CD4-positive, alpha-beta T cell treated with Interleukin-17A for 4 hours (primary cell): ENCODE data around the gene SPDYE6.
"Not testable (repeated sequence)": the region's sequence is repeated elsewhere in the genome, so short reads cannot be mapped to it uniquely, and the experiment has no call there.

Experiments
- DNase-seq: peaks from one replicate; pipeline ENCODE4 v3.0.0-alpha.2; 2020; ENCODE audit warnings: mixed read lengths

The SPDYE6 gene

DNA sequence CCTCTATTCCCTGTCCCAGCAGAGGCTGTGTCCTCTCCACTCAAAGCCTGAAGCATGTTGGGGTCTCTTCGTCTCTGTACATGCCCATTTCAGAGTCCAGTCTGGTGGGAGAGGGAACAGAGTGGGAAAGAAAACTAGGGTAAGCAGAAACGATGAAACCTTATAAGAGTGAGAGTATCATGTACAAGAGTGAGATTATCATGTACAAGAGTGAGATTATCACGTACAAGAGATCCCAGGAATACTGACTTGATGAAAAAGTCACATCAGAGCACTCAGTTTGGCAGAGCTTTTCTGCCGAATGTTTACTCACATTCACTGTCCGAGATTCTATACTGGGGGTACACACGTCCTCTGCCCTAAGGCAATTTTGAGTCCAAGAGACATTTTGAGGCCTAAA is at the start of gene SPDYE6:
Gene SPDYE6 (minus strand): TSS at position 101 of the 400 bp plus-strand sequence. CDS start 421 bp downstream, outside the sequence.
- not testable (repeated sequence) for DNase-seq

GRCh38 chr7:102404862-102405188 is 48.6 kb upstream of the SPDYE6 start:
- DNase-seq = not testable (repeated sequence)

DNA sequence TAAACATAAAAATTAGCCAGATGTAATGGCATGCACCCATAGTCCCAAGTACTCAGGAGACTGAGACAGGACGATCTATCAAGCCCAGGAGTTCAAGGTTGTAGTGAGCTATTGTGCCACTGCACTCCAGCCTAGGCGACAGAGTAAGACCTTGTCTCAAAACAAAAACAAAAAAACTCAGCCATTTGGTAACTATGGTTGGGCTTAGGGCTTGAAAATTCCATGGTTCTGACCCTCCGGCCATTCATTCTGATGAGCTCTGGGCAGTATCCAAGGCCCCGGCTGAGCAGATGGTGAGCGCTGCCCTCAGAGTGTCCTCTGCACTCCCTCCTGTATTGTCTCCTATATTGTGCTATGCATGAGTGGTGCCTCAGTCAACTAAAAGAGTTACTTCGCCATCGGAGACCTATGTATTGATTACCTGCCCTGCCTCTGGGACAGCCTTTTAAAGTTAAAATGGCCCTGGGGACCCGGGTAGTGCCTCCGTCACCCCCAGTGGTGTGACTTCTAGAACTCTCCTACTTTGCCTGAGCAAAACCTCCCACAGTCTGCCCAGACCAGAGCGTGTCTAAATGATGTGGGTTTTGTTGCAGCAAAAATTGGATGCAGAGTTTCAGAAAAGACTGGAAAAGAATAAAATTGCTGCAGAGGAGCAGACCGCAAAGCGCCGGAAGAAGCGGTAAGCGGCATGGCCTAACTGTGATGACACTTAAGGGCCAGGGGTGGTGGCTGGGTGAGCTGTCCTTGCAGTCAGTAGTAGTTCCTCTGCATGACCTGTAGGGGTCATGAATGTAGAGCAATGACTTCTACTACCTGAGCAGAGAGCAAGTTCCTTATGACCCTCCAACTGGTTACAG is 48.0 kb upstream of the SPDYE6 start:
- peak; percentile 55 for DNase-seq

DNA sequence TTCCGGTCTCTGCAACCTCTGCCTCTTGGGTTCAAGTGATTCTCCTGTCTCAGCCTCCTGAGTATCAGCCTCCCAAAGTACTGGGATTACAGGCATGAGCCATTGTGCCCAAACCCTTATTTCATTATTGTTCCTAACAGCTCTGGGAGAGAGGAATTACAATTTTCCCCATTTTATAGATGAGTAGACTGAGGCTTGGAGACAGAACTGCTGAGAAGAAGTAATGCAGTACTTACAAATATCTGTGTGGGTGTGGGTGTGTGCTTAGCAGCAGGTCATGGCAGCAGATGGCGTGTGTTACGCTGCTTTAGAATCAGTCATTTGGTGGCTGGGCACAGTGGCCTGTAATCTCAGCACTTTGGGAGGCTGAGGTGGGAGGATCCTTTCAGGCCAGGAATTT is 47.3 kb upstream of the SPDYE6 start:
- DNase-seq = no peak

DNA sequence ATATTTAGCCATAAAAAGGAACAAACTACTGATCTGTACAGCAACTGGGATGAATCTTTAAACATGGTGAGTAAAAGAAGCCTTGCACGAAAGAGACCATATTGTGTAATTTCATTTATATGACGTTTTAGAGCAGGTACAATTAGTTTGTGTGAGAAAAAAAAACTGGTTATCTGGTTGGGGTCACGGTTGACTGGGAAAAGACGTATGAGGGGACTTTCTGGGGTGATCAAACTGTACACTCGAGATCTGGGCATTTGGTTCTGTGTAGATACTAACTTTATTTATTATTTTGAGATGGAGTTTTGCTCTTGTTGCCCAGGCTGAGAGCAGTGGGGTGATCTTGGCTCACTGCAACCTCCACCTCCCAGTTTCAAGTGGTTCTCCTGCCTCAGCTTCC is 44.1 kb upstream of the SPDYE6 start:
- no peak for DNase-seq

- no peak for DNase-seq
Measured at GRCh38 chr7:102398543-102398942, 42.3 kb upstream of the SPDYE6 start.

DNA sequence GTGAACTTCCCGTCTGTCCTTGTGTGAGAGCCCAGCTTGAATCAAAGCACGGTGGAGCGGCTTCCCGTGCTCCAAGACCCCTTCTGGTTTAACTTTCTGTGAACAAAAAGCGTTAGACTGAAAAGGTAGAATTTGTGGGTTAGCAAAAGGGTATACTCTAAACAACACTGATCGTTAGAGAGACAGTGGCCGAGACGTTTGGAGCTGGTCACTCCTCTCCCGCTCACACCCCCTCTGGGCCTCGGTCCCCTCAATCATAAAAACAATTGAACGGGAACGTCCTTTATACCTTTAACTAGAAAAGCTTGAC is 40.4 kb upstream of the SPDYE6 start:
- DNase-seq = no peak

- DNase-seq = peak; percentile 84
Measured at GRCh38 chr7:102395873-102396709, 39.8 kb upstream of the SPDYE6 start, which contains the start of gene PRKRIP1. TSS of gene PRKRIP1 (plus strand) at chr7:102396363. CDS start at chr7:102396412, 49 bp downstream.

DNA sequence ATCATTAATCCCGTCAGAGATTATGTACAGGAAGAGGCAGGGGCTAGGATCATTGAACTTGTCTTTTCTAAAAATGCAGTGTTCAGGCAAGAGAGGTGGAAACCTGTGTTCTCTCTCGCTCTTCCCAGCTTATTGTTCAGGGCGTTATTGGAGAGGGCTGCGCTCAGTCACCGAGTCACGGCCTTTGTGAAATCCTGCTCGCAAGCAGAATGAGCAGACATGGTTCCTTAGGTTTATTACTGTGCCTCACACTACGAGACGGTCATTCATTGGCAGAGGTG is 39.3 kb upstream of the SPDYE6 start:
- no peak for DNase-seq

DNA sequence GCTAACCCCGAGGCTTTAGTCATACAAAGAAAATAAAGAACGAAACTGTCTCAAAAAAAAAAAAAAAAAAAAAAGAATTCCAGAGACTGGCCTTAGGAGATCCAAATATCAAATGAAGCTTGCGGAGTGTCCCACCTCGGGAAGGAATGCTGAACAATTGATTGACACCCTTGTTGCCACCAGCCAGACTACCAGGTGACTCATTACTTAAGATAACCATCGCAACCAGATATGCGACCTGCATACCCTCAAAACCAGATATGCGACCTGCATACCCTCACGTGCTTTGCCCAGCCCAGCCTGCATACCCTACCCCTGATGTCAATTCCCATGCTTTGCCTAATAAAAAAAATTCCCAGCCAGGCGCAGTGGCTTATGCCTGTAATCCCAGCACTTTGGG is 37.2 kb upstream of the SPDYE6 start:
- no peak for DNase-seq

DNA sequence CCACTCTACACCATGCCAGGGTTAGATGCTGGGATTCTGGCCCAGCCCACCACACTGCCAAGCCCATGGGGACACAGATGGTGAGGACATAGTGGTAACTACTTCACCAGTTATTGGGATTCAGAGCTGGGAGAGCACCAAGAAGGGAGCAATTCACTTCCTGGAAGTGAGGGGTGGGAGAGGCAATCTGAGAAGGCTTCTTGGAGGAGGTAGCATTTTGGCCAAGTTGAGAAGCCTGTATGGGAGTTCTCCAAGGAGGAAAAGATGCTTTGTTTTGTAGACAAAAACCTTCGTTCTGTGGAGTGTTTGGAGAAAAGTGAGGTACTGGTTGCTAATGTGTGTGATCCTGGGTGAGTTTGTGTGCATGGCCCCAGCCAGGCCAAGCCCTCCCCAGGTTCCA is 36.1 kb upstream of the SPDYE6 start:
- DNase-seq = no peak

DNA sequence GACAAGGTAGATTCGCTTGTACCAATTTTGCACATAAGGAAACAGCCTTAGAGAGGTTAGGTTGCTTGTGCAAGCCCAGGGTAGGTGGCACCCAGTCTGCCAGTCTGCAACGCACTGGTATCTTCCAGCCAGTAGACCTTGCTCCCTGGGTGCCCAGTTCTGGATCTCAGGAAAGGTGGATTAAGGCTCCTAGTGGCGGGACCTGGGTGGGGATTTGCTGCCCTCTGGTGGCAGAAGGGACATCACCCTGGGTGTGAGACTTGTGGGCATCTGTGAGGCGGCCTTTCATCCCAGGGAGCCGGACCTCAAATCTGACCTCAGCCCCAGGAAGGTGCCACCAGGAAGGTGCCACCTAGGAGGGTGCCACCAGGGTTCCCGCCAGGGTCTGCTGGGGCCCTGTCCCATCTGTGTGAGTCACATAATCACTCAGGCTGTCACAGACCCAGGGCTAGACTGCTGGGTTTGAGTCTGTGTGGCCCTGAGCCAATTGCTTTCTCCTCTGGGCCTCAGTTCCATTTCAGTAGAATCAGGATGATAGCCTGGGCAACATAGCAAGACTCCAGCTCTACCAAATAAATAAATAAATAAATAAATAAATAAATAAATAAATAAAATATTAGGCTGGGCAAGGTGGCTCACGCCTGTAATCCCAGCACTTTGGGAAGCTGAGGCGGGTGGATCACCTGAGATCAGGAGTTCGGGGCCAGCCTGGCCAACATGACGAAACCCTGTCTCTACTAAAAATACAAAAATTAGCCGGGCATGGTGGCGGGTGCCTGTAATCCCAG is 34.6 kb upstream of the SPDYE6 start:
- DNase-seq = peak; percentile 79

- no peak for DNase-seq
Measured at GRCh38 chr7:102389810-102390209, 33.6 kb upstream of the SPDYE6 start.

DNA sequence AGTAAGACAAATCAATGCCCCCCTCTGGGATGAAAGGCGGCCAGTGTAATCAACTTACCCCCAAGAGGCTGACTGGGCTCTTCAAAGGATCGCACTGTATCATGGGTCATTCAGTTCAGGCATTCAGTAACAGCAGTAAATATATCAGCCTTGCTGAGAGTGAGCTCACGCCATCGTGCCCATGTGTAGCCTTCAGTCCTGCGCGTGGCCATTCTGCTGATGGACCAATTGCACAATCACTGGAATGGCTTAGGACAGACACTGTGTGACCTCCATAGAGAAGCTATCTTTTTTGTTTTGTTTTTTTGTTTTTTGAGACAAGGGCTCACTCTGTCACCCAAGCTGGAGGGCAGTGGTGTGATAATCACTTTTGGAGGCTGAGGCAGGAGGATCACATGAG is 30.8 kb upstream of the SPDYE6 start:
- no peak for DNase-seq

GRCh38 chr7:102381696-102382425 is 25.6 kb upstream of the SPDYE6 start:
- DNase-seq = not testable (repeated sequence)

- not testable (repeated sequence) for DNase-seq
Measured at GRCh38 chr7:102380837-102381236, 24.6 kb upstream of the SPDYE6 start.

GRCh38 chr7:102376964-102377466 is 20.8 kb upstream of the SPDYE6 start:
- DNase-seq = no peak

GRCh38 chr7:102372796-102373195 is 16.6 kb upstream of the SPDYE6 start:
- DNase-seq = not testable (repeated sequence)

DNA sequence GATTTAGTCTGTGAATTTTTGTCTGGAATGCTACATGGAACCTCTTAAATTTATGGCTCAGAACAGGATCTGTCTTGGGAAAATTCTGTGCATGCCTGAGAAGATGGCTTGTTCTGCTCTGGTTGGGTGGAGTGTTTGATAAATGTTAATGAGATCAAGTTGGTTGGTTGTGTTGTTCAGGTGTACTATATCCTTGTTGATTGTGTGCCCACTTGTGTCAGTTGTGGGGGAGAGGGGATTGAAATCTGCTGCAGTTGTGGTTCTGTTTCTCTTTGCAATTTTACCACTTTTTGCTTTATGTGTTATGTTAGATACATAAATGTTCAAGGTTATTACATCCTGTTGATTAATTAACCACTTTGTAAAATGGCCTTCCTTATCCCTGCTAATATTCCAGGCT is 13.8 kb upstream of the SPDYE6 start:
- DNase-seq = not testable (repeated sequence)

- not testable (repeated sequence) for DNase-seq
Measured at GRCh38 chr7:102365390-102365789, 9.1 kb upstream of the SPDYE6 start.

GRCh38 chr7:102364394-102364886 is 8.2 kb upstream of the SPDYE6 start:
- not testable (repeated sequence) for DNase-seq
